Inflammatory macrophage (primary cell): ENCODE measurements around the gene PARP12.

Source experiments
- DNase-seq, 2 donors: peaks; one replicate each; pipeline ENCODE4 v3.0.0-alpha.2; 2020 to 2022

Gene PARP12

GRCh38 chr7:140013676-140014075, 49.1 kb downstream of the PARP12 start:
- no peak for DNase-seq

- DNase-seq: no peak
These were observed 52.4 kb downstream of the PARP12 start for GRCh38 chr7:140010194-140010895.

- DNase-seq: no peak
These were observed 53.0 kb downstream of the PARP12 start for GRCh38 chr7:140009735-140010134.

- no peak for DNase-seq
These were observed 53.8 kb downstream of the PARP12 start for GRCh38 chr7:140008755-140009610.

- no peak for DNase-seq
These were observed 55.6 kb downstream of the PARP12 start for GRCh38 chr7:140007051-140007690.

- no peak for DNase-seq
These were observed 56.2 kb downstream of the PARP12 start for GRCh38 chr7:140006600-140006999.

GRCh38 chr7:140005754-140006503, 56.8 kb downstream of the PARP12 start:
- no peak for DNase-seq

- DNase-seq: no peak
These were observed 57.4 kb downstream of the PARP12 start for GRCh38 chr7:140005341-140005740.

GRCh38 chr7:140004672-140005071, 58.1 kb downstream of the PARP12 start:
- DNase-seq: no peak

GRCh38 chr7:140003913-140004382, 58.8 kb downstream of the PARP12 start:
- DNase-seq: peak; percentile 49 to 60

GRCh38 chr7:140000666-140001268, 62.0 kb downstream of the PARP12 start:
- DNase-seq: no peak

GRCh38 chr7:139999516-139999915, 63.2 kb downstream of the PARP12 start:
- no peak for DNase-seq

- DNase-seq: no peak
These were observed 64.2 kb downstream of the PARP12 start for GRCh38 chr7:139998572-139998971.

GRCh38 chr7:139995017-139995915, 67.5 kb downstream of the PARP12 start:
- DNase-seq: no peak

- DNase-seq: no peak
These were observed 68.4 kb downstream of the PARP12 start for GRCh38 chr7:139994356-139994755.

- no peak for DNase-seq
These were observed 69.2 kb downstream of the PARP12 start for GRCh38 chr7:139993592-139993991.

GRCh38 chr7:139993169-139993568, 69.6 kb downstream of the PARP12 start:
- DNase-seq: peak; percentile 29 to 33

GRCh38 chr7:139992353-139993044, 70.3 kb downstream of the PARP12 start:
- DNase-seq: peak; percentile 10 to 25

- no peak for DNase-seq
These were observed 70.8 kb downstream of the PARP12 start for GRCh38 chr7:139991911-139992310.

GRCh38 chr7:139991269-139991666, 71.5 kb downstream of the PARP12 start:
- DNase-seq: no peak
